Measurements from ENCODE around the gene RAD50.
"Not testable (repeated sequence)": the region's sequence is repeated elsewhere in the genome, so short reads cannot be mapped to it uniquely, and the experiment has no call there.

RAD50 gene

DNA sequence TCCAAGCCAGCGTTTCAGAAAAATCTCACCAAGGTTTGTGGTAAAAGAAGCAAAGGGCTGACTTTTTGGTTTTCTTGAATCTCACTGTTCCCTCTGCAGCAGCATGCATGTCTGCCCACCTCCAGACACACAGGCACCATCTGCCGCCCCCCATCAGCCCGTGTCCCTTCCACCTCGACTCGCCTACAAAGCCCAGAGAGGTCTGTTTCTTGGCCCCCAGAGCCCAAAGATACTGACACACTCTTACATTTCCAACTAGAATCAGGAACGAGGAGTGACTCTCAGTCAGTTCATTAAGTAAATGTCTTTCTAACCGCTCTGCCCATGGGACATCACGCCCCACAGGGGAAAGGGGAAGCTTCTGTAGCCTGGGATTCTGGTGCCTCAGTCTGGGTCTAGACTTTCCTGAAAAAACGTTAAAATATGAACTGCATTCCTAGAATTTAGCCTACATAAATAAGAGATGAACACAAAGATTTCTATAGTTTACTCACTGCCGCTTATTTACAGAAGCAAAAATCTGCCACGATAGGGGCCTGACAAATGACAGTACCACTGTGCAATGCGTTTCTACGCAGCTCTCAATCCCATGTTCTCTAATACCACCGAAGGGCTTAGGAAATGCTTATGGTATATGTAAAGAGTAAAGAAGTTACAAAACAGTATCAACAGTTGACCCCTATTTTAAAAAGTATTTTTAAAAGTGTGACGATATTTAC, 121.1 kb downstream of the RAD50 start:
- no peak for FAIRE-seq

DNA sequence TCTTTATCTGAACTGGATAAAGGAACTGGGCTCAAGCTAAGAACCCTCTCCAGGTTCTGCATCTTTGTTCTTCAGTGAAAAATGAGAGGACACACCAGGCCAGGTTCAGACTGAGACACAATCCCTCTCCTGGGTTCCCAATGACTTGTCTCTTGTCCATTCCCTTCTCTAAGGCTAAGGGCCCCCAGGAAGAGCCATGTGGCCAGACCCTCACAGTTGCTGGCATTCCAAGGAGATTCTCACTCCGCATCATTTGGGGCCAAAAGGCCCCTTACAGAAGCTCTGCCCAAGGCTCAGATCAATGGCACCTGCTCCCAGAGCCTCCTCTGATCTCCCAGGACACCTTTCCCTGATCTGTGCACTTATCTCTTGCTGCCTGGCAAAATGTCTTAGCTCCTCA, 122.0 kb downstream of the RAD50 start:
- no peak for FAIRE-seq

DNA sequence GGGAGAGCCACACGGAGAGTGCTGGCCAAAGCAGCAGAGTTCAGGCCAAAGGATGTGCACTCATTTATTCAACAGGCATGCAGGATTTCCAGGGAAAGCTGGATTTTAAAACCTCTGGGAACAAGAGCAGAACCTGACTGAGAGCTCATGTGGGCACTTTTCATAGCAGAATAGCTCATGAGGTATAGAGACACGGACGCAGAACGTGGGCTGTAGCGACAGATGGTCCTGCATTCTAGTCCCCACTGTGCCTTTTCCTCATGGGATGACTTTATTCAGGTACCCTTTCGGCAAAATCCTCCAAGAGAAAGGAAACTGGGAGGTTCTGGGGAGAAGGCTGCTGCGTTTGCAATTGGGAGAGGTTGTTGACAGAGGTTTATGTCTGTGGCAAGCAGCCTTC, 122.4 kb downstream of the RAD50 start:
- no peak for FAIRE-seq

DNA sequence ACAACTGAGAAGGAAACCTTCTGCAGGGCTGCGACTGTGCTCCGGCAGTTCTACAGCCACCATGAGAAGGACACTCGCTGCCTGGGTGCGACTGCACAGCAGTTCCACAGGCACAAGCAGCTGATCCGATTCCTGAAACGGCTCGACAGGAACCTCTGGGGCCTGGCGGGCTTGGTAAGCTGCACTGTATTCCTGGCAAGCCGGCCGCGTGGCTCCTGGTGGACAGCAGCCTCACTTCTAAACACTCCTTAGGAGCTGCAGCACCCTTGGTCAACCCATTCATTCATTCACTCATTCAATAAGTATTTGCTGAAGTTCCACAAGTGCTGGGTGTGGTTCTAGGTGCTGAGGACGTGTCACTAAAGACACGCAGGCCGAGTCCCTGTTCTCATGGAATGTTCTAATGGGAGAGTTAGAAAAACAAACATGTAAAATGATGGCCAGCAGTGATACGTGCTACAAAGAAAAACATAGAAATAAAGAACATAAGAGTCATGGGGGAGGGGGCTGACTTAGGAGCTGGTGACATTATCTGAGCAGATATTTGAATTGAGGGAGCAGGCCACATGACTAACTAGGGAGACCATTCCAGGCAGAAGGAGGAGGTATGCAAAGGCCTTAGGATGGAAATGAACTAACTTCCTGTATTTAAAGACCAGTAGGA, 123.1 kb downstream of the RAD50 start:
- no peak for FAIRE-seq

DNA sequence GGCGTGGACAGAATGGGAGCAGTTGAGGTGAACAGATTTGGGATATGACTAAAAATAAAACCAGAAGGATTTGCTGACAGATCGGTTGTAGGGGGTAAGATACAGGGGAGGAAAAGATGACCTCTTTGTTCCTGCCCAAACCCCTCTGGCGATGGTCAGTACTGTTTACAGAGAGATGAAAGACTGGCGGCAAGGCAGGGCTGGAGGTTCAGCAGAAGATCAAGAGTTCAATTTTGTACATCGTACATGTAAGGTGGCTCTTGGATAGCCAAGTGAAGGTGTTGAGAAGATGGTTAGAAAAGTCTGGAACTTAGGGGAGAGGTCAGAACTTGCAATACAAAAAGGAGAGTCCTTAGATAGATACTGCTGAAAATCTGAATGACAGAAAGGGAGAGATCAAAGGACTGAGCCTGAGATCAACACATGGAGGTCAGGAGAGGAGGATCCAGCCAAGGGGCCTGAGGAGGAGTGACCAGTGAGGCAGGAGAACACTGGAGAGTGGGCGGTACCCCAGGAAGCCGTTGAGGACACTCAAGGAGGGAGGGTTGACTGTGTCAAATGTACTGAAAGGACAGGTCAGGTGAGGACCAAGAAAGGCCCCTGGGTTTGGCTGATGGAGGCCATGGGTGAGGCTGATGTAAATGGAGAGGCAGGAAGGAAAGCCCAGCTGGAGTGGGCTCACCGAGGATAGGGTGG, 124.2 kb downstream of the RAD50 start:
- no peak for FAIRE-seq

DNA sequence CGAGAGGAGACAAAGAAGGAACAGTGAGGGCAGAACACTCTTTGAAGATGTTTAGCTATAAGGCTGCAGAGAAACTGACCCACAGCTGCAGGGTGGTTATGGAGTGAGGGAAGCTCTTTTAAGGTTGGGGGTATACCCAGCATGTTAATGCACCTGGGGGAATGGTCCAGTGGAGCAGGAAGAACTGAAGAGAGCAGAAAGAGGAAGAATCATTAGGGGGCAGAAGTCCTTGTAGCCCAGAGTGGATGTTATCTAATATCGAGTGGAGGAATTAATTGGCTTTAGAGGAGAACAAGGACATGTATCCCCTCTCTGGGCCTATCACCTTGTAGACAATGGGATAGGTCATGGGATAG, 124.7 kb downstream of the RAD50 start:
- no peak for FAIRE-seq

DNA sequence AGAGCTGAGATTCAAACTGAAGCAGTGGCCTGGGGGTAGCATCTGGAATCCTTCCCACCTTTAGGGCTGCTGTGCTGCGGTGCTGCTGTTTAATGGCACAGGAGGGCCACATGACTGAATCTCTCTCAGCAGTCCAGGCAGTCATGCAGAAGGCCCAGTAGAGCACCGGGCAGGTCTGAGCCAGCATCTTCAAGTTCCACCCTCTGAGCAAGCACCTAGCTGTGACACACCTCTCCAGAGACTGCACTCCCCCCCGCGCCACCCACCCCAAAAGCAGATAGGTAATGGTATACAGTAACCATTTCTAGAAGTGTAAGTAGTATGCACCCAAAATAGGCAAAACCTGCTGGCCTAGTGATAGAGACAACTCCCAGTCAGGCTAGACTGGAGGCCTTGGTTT, 125.2 kb downstream of the RAD50 start:
- no peak for FAIRE-seq

DNA sequence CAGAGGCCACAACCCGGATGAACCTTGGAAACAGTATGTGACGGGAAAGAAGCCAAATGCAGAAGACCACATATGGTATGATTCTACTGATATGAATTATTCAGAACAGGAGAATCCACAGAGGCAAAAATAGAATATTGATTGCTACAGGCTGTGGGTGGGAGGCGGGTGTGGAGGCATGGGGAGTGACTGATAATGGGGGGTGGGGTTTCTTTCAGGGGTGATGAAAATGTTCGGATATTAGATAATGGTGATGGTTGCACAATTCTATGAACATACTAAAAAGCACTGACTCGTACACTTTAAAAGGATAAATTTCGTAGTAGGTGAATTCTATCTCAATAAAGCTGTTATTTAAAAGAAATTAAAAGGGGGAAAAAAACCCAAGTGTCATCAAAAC, 127.7 kb downstream of the RAD50 start:
- no peak for FAIRE-seq

DNA sequence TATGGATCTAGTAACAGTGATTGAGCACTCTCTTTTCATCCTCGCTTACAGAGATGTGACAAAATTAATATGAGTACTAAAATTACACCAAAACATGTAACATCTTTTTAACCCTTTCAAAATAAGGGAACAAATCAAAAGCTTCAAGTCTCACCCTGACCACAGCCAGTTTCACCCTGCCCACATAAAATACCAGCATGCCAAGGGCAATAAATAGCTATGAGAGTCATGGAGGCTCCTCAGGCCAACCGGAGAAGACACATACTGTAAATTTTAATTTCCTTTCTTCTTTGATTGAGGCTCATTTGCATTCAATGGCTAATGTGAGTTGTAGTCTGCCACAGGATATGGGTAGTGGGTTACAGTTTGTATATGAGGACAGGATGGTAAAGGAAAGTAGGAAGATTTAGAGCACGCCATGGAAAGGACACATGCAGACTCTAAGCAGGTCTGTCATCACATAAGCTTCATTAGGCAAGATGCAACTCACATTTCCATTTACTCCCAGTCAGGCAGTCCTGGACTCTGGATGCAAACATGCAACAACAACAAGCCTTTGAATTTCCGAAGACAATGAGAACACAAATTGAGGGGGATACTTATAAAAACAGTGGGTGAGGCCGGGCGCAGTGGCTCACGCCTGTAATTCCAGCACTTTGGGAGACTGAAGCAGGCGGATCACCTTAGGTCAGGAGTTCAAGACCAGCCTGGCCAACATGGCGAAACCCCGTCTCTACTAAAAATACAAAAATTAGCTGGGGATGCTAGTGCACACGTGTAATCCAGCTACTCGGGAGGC, 128.3 kb downstream of the RAD50 start:
- no peak for FAIRE-seq

DNA sequence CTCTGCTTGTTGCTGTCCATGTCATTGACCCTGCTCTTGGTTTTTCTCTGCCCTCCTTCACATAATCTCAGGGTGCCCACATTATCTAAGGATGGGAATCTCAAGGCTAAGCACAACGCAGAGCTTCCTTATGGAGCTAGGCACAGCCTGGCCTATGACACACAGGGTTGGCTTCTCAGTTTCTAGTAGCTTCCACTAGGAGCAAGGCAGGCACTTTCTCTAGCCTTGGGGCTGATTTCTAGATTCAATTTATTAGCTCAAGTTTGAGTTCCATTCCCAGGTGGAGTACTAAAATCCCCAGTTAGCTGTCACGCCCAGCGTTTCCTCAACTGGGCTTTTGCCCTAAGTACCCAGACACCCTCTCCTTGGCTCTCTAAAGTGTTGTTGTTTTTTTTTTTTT, 129.4 kb downstream of the RAD50 start:
- FAIRE-seq, result no peak

DNA sequence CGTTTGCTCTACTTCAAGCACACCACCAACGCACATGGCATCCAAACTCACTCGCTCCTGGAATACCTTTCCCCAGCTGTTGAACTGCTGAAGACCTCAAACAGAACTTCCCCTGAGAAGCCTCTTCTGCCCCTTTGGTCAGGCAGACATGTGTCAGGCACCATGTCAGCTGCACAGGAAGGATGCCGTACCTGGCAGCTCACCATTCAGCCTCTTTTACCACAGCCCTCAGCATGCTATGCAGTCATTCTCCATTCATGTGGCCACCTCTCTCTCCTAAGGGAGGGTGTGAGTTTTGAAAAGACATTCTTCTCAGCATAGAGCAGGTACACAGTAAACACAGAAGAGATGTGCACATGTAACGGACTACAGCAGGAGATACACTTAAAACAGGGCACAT, 131.2 kb downstream of the RAD50 start:
- no peak for FAIRE-seq

DNA sequence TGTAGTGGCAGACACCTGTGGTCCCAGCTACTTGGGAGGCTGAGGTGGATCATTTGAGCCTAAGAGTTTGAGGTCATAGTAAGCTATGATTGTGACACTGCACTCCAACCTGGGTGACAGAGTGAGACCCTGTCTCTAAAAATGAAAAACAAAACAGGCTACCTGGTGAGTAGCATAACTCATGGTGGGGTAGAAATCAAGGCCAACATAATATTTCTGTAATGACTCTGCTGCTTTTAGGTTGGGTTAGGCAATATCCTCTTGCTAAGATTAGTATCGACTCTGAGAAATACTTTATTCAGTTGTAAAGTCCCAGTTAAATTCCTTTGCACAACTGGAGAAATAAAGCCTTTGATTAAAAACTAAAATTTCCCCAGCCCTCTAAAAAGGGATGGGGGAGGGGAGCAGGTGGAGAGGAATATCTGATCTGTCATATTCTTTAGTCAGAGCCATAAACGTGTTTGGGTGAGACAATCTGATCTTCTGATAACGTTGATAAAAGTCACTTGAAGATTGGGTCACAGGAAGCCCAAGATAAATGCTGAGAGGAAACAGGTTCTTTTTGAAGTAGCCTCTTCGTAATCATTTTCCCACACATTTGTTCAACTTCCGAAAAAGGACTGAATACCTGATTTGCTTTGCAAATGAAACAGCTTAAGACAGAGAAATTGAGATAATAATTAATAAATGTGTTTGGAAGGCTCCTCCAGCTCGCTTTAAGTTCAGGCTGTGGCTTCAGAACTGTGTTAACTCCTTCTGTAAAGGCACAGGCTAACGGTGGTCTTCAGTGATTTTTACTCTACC, 132.0 kb downstream of the RAD50 start:
- no peak for FAIRE-seq

DNA sequence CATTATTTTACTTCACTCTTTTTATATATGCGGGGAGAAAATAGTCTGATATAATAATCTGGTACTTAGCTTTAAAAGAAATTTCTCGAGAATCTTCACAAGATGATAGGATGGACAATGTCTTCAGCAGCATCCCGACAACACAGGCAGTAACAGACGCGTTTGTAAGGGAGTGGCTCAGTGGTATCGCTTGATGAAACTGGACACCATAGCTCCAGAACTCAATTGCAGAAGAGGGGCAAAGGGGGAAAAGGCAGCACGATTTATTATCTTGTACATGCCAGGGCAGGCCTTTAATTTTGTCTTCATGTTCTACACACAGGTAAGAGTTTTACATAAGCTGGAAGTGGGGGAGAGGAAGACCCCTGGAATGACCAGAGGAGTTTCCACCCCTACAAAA, 132.7 kb downstream of the RAD50 start:
- FAIRE-seq, result no peak

DNA sequence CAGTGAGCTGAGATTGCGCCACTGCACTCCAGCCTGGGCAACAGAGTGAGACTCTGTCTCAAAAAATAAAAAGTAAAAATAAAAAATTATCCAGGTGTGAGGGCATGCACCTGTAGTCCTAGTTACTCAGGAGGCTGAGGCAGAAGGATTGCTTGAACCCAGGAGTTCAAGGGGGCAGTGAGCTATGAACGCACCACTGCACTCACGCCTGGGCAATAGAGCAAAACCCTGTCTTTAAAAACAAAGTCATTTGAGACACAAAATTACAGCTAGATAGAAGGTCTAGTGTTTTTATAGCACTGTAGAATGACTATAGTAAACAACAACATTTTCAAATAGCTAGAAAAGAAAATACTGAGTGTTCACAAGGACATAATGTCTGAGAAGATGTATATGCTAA, 133.4 kb downstream of the RAD50 start:
- no peak for FAIRE-seq

DNA sequence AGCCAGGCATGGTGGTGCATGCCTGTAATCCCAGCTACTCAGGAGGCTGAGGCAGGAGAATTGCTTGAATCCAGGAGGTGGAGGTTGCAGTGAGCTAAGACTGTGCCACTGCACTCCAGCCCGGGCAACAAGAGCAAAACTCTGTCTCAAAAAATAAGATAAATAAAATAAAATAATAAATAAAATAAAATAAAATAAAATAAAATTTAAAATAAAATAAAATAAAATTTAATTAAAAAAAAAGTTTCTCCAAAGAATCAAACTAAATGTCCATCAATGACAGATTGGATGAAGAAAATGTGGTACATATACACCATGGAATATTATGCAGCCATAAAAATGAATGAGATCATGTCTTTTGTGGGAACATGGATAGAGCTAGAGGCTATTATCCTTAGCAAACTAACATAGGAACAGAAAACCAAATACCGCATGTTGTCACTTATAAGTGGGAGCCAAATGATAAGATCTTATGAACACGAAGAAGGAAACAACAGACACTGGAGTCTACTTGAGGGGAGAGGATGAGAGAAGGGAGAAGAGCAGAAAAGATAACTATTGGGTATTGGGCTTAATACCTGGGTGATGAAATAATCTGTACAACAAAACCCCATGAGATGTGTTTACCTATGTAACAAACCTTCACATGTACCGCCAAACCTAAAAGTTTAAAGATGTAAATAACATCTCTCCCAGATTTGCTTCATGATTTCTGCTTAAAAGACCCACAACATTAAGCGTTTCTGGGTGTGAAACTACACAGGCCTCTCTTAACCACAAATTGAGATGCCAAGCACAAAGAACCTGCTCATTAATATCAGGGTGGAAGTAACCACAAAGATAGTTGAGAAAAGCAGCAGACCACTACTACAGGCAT, 135.2 kb downstream of the RAD50 start:
- not testable (repeated sequence) for FAIRE-seq

DNA sequence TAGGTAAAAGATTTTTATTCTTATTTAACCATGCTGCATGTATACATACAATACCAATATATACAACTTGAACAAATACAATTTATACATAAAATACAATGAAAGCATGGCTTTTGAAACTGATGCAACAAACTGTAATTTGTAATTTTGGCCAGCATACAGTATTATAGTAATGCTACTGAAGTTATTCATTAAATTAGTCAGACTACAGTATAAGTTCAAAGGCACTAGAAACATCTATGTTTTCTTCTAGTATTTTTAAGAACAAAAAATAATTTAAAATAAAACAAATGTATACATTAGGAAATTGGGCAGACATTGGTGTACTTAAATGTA, 135.8 kb downstream of the RAD50 start:
- FAIRE-seq, result no peak

All from G401.6 (cell line).